ENCODE results near the gene RAB27B. TPM values are rescaled to one million over a fixed set of nuclear protein-coding genes. Genes with fewer than 3 reads are reported as not detected.

Gene RAB27B
- total and polyA plus RNA-seq, 2 donors (not counting 1 experiment from before 2014, with no cell fraction given), result 0.01 to 0.07 TPM

DNA sequence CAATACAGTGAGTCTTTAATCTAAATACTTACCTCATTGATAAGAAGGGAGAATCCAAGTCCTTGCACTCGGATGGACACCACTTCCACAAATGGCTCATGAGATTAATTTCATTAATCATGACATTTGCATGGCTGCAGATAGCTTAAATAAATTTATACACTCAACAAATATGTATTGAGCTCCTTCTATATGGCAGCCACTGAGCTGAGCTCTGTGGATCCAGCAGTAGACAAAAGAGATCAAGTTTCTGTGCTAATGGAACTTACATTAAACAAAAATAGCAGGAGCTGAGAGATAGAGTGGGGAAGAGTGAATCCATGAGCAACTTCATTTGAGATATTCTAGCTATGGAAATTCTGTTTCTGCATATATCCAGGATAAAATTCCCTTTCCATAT lies 44.4 kb downstream of the RAB27B start:
- H3K27me3 ChIP-seq (replicated peaks in 1 of 4; ENCODE audit: control extremely low read depth in 1 of 4, control insufficient read depth in 3 of 4, insufficient read depth in 4 of 4, low read length in 3 of 4), result no peaks in the 10 kb centered on the region
- no CpG with 5 or more reads among the region's 1 CpG for WGBS (ENCODE audit: insufficient coverage)
- DNase-seq (no peak), ATAC-seq (ENCODE audit: low read depth) (no peak)
- no peaks in the 10 kb centered on the region for H3K36me3 ChIP-seq (replicated peaks in 1 of 2; ENCODE audit: control extremely low read depth in 1 of 2, control insufficient read depth in 1 of 2, extremely low read depth in 1 of 2, insufficient read depth in 2 of 2, low read length in 1 of 2)
- TF ChIP-seq, protein P1, sequence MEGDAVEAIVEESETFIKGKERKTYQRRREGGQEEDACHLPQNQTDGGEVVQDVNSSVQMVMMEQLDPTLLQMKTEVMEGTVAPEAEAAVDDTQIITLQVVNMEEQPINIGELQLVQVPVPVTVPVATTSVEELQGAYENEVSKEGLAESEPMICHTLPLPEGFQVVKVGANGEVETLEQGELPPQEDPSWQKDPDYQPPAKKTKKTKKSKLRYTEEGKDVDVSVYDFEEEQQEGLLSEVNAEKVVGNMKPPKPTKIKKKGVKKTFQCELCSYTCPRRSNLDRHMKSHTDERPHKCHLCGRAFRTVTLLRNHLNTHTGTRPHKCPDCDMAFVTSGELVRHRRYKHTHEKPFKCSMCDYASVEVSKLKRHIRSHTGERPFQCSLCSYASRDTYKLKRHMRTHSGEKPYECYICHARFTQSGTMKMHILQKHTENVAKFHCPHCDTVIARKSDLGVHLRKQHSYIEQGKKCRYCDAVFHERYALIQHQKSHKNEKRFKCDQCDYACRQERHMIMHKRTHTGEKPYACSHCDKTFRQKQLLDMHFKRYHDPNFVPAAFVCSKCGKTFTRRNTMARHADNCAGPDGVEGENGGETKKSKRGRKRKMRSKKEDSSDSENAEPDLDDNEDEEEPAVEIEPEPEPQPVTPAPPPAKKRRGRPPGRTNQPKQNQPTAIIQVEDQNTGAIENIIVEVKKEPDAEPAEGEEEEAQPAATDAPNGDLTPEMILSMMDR (IDR thresholded peaks at IDR 0.05), result no peak
- TF ChIP-seq EZH2 (IDR thresholded peaks at IDR 0.05; ENCODE audit: borderline replicate concordance, insufficient read depth, low read depth, low read length, poor library complexity, severe bottlenecking), result no peak
- Mint-ChIP-seq H3K4me3 (no peak overlapping the region), H3K27me3 (no peaks in the 10 kb centered on the region), H3K9me3 (ENCODE audit: insufficient read depth) (no peaks in the 10 kb centered on the region), H3K27ac (no peak overlapping the region), H3K4me1 (no peaks in the 10 kb centered on the region)
- intact Hi-C loops (cut with micrococcal nuclease), result no loop called here
- H3K9ac ChIP-seq (ENCODE audit: low read length), result no peak overlapping the region
- no peaks in the 10 kb centered on the region for H3K79me2 ChIP-seq (ENCODE audit: control insufficient read depth, insufficient read depth, low read length)
- no peaks in the 10 kb centered on the region for H3K9me3 ChIP-seq (ENCODE audit: control extremely low read depth in 1 of 3, control insufficient read depth in 2 of 3, insufficient read depth in 1 of 3, low read length in 2 of 3)
- ChIA-PET CTCF (no interaction called here), POLR2A (no interaction called here)
- no peaks in the 10 kb centered on the region for H3K4me1 ChIP-seq (ENCODE audit: control insufficient read depth in 2 of 2, insufficient read depth in 2 of 2, low read length in 2 of 2)
- no peak overlapping the region for H3K27ac ChIP-seq (ENCODE audit: low read length in 2 of 2)
- no peak overlapping the region for H2AFZ ChIP-seq (ENCODE audit: insufficient read depth, low read depth, low read length, poor library complexity, severe bottlenecking)
- no peaks in the 10 kb centered on the region for H4K20me1 ChIP-seq (ENCODE audit: control insufficient read depth, insufficient read depth, low read length, poor library complexity, severe bottlenecking)
- H3K4me3 ChIP-seq (ENCODE audit: control extremely low read depth in 1 of 5, extremely low read depth in 1 of 5, insufficient read depth in 1 of 5, low read depth in 2 of 5, low read length in 4 of 5), result no peak overlapping the region
- H3K4me2 ChIP-seq (replicated peaks; ENCODE audit: low read depth, low read length, poor library complexity, severe bottlenecking), result no peak overlapping the region

DNA sequence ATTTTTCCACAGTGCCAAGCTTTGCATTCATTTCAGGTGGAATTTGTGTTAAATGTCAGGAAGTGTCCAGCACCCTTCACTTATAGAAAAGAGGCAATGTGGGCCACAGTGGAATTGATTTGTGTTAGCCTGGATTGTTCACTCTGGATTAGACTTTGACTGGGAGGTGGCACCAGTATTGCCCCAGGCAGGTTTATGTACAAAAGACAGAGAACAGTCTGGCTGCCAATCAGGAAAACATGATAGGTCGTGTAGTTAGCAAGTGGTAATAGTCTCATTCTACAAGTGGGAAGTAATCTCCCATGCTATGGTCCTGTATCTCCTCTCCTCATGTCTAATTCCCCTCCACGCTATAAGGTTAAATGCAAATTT lies 45.6 kb downstream of the RAB27B start:
- Histone ChIP-seq H3K27me3 (replicated peaks in 1 of 4; ENCODE audit: control extremely low read depth in 1 of 4, control insufficient read depth in 3 of 4, insufficient read depth in 4 of 4, low read length in 3 of 4) (no peaks in the 10 kb centered on the region), H3K4me2 (replicated peaks; ENCODE audit: low read depth, low read length, poor library complexity, severe bottlenecking) (no peak overlapping the region), H3K9ac (ENCODE audit: low read length) (no peak overlapping the region), H3K4me1 (ENCODE audit: control insufficient read depth in 2 of 2, insufficient read depth in 2 of 2, low read length in 2 of 2) (no peaks in the 10 kb centered on the region), H3K9me3 (ENCODE audit: control extremely low read depth in 1 of 3, control insufficient read depth in 2 of 3, insufficient read depth in 1 of 3, low read length in 2 of 3) (no peaks in the 10 kb centered on the region), H4K20me1 (ENCODE audit: control insufficient read depth, insufficient read depth, low read length, poor library complexity, severe bottlenecking) (no peaks in the 10 kb centered on the region), H2AFZ (ENCODE audit: insufficient read depth, low read depth, low read length, poor library complexity, severe bottlenecking) (no peak overlapping the region), H3K79me2 (ENCODE audit: control insufficient read depth, insufficient read depth, low read length) (no peaks in the 10 kb centered on the region), H3K4me3 (ENCODE audit: control extremely low read depth in 1 of 5, extremely low read depth in 1 of 5, insufficient read depth in 1 of 5, low read depth in 2 of 5, low read length in 4 of 5) (no peak overlapping the region), H3K27ac (ENCODE audit: low read length in 2 of 2) (no peak overlapping the region), H3K36me3 (replicated peaks in 1 of 2; ENCODE audit: control extremely low read depth in 1 of 2, control insufficient read depth in 1 of 2, extremely low read depth in 1 of 2, insufficient read depth in 2 of 2, low read length in 1 of 2) (no peaks in the 10 kb centered on the region)
- Mint-ChIP-seq H3K9me3 (ENCODE audit: insufficient read depth) (no peaks in the 10 kb centered on the region), H3K27ac (no peak overlapping the region), H3K4me1 (no peaks in the 10 kb centered on the region), H3K4me3 (no peak overlapping the region), H3K27me3 (no peaks in the 10 kb centered on the region)
- WGBS (ENCODE audit: insufficient coverage), result 63% methylated on average over 1 of the region's 2 CpGs
- POLR2A ChIA-PET, result interaction anchor here (0.7 kb wide), 1 partner anchor 22 kb away, joined by 5 read pairs; no protein-coding TSS in a partner anchor
- no peak for ATAC-seq (ENCODE audit: low read depth)
- DNase-seq, result no peak
- CTCF ChIA-PET, result no interaction called here
- intact Hi-C loops (cut with micrococcal nuclease), result no loop called here
- TF ChIP-seq, protein P1 (IDR thresholded peaks at IDR 0.05), result no peak
- no peak for TF ChIP-seq EZH2 (IDR thresholded peaks at IDR 0.05; ENCODE audit: borderline replicate concordance, insufficient read depth, low read depth, low read length, poor library complexity, severe bottlenecking)
